IMR-90 (cell line): ENCODE measurements around the gene PPFIA2. TPM values are rescaled to one million over a fixed set of nuclear protein-coding genes. Genes with fewer than 3 reads are reported as not detected.

Source experiments
- ATAC-seq: fragments of 200-7000 bp; cut with Tn5 transposase; 2 replicates; pipeline ENCODE4 v1.9.1; 2020; ENCODE audit warnings: low read depth, mild to moderate bottlenecking, moderate library complexity
- BruUV-seq: library from RNA; stranded (reverse); fragments of 400-500 nt; replicated peaks from 2 replicates; lab custom pipeline; 2021; lab: Mats Ljungman, UMichigan
- CTCF ChIA-PET: fragments of 300-600 bp; formaldehyde crosslinking; extraction: SDS; loops from one replicate; lab custom pipeline; 2021; ENCODE audit warnings: antibody characterized with exemption; lab: Yijun Ruan, JAX
- POLR2A ChIA-PET: fragments of 300-600 bp; sonication (Branson Sonifier 250); formaldehyde crosslinking; loops from one replicate; lab custom pipeline; 2022; ENCODE audit warnings: antibody characterized with exemption; ENCODE audit not compliant: unreplicated experiment; lab: Charles Lee
- DNase-seq: peaks from one replicate; pipeline ENCODE4 v3.0.0; 2013
- H2AFZ ChIP-seq: replicated peaks from 2 replicates; pipeline ENCODE3; 2013; ENCODE audit warnings: low read length, mild to moderate bottlenecking; ENCODE audit not compliant: poor library complexity
- H2AK5ac ChIP-seq: 2 replicates; pipeline ENCODE4 v1.6.1; 2013; ENCODE audit warnings: low read depth, low read length, inconsistent platforms
- H2AK9ac ChIP-seq: replicated peaks from 2 replicates; pipeline ENCODE3; 2013; ENCODE audit warnings: mild to moderate bottlenecking, low read depth, low read length, moderate library complexity; ENCODE audit not compliant: poor library complexity
- H2BK120ac ChIP-seq: 2 replicates; pipeline ENCODE4 v1.6.1; 2013; ENCODE audit warnings: low read depth, low read length, inconsistent platforms
- H2BK15ac ChIP-seq: 3 replicates; pipeline ENCODE4 v1.6.1; 2013; ENCODE audit warnings: low read depth, low read length, inconsistent platforms
- H2BK20ac ChIP-seq: 2 replicates; pipeline ENCODE4 v1.6.1; 2013; ENCODE audit warnings: low read depth, mild to moderate bottlenecking, inconsistent platforms, low read length, moderate library complexity
- H2BK5ac ChIP-seq: 2 replicates; pipeline ENCODE4 v1.6.1; 2013; ENCODE audit warnings: mild to moderate bottlenecking, low read depth, low read length, inconsistent platforms; ENCODE audit not compliant: poor library complexity, severe bottlenecking
- H3K14ac ChIP-seq: replicated peaks from 2 replicates; pipeline ENCODE4 v1.6.1; 2013; ENCODE audit warnings: low read depth, low read length, inconsistent platforms
- H3K18ac ChIP-seq: 2 replicates; pipeline ENCODE4 v1.6.1; 2013; ENCODE audit warnings: low read depth, low read length, control low read depth
- H3K23ac ChIP-seq: 2 replicates; pipeline ENCODE4 v1.6.1; 2013; ENCODE audit warnings: low read depth, low read length, inconsistent platforms
- H3K27ac ChIP-seq: 2 replicates; pipeline ENCODE4 v1.5.1; 2013; ENCODE audit warnings: mild to moderate bottlenecking, control low read depth, low read length; ENCODE audit not compliant: insufficient read depth
- H3K27me3 ChIP-seq: 2 replicates; pipeline ENCODE4 v1.6.1; 2013; ENCODE audit warnings: low read length; ENCODE audit not compliant: control insufficient read depth, insufficient read depth
- H3K36me3 ChIP-seq: 2 replicates; pipeline ENCODE4 v1.6.1; 2013; ENCODE audit warnings: low read length, mixed read lengths; ENCODE audit not compliant: control insufficient read depth, insufficient read depth
- H3K4ac ChIP-seq: 2 replicates; pipeline ENCODE4 v1.6.1; 2013; ENCODE audit warnings: low read depth, low read length, inconsistent platforms
- H3K4me1 ChIP-seq: 2 replicates; pipeline ENCODE4 v1.6.1; 2013; ENCODE audit warnings: low read length, mixed read lengths; ENCODE audit not compliant: control insufficient read depth, insufficient read depth
- H3K4me2 ChIP-seq: 2 replicates; pipeline ENCODE4 v1.6.1; 2013; ENCODE audit warnings: low read depth, mild to moderate bottlenecking, control low read depth, low read length, moderate library complexity
- H3K4me3 ChIP-seq: 2 replicates; pipeline ENCODE4 v1.5.1; 2013; ENCODE audit warnings: low read depth, mild to moderate bottlenecking, control low read depth, low read length, moderate library complexity; ENCODE audit not compliant: insufficient read depth
- H3K56ac ChIP-seq: 2 replicates; pipeline ENCODE4 v1.6.1; 2013; ENCODE audit warnings: low read length, inconsistent platforms; ENCODE audit not compliant: insufficient read depth; ENCODE audit errors: extremely low read depth
- H3K79me1 ChIP-seq, 2 experiments: 2 replicates each; pipeline ENCODE4 v1.6.1; 2013; ENCODE audit warnings: low read length in 2 of 2, inconsistent platforms in 1 of 2, low read depth in 1 of 2
- H3K9ac ChIP-seq: 2 replicates; pipeline ENCODE4 v1.6.1; 2013; ENCODE audit warnings: low read depth, low read length, control low read depth
- H3K9me1 ChIP-seq: 2 replicates; pipeline ENCODE4 v1.6.1; 2013; ENCODE audit warnings: low read length, inconsistent platforms; ENCODE audit not compliant: insufficient read depth
- H3K9me3 ChIP-seq: 2 replicates; pipeline ENCODE4 v1.6.1; 2013; ENCODE audit warnings: low read length; ENCODE audit not compliant: control insufficient read depth, insufficient read depth
- H4K20me1 ChIP-seq: 2 replicates; pipeline ENCODE4 v1.6.1; 2013; ENCODE audit warnings: low read length, inconsistent platforms; ENCODE audit not compliant: insufficient read depth
- H4K5ac ChIP-seq: 2 replicates; pipeline ENCODE4 v1.6.1; 2013; ENCODE audit warnings: mild to moderate bottlenecking, low read depth, low read length, control low read depth
- H4K8ac ChIP-seq, 2 experiments: 2 replicates each; pipeline ENCODE4 v1.6.1; 2013; ENCODE audit warnings: low read depth in 2 of 2, low read length in 2 of 2, control low read depth in 1 of 2, inconsistent platforms in 1 of 2
- H4K91ac ChIP-seq: 2 replicates; pipeline ENCODE4 v1.6.1; 2013; ENCODE audit warnings: low read depth, low read length, inconsistent platforms; ENCODE audit not compliant: insufficient read depth
- BHLHE40 ChIP-seq: fragments of 150-350 bp; IDR thresholded peaks from 2 replicates; pipeline ENCODE4 v1.6.1; 2016; ENCODE audit warnings: mild to moderate bottlenecking, low read depth, low read length
- CEBPB ChIP-seq: IDR thresholded peaks from 2 replicates; pipeline ENCODE4 v1.6.1; 2012; ENCODE audit warnings: low read depth, low read length, improper control_type of control experiment
- CHD1 ChIP-seq: IDR thresholded peaks from 2 replicates; pipeline ENCODE4 v1.6.1; 2012; ENCODE audit warnings: low read depth, low read length, improper control_type of control experiment
- CTCF ChIP-seq: conservative IDR thresholded peaks from 2 replicates; pipeline ENCODE4 v1.5.1; 2012; ENCODE audit warnings: mild to moderate bottlenecking, low read depth, low read length, improper control_type of control experiment
- ELK1 ChIP-seq: fragments of 150-350 bp; IDR thresholded peaks from 2 replicates; pipeline ENCODE4 v1.6.1; 2016; ENCODE audit warnings: low read depth, mild to moderate bottlenecking, low read length, moderate library complexity, borderline replicate concordance
- FOS ChIP-seq: fragments of 150-350 bp; IDR thresholded peaks from 2 replicates; pipeline ENCODE4 v1.6.1; 2016; ENCODE audit warnings: low read depth, low read length
- MAFK ChIP-seq: IDR thresholded peaks from 2 replicates; pipeline ENCODE4 v1.6.1; 2012; ENCODE audit warnings: low read depth, low read length, improper control_type of control experiment
- MAZ ChIP-seq: IDR thresholded peaks from 2 replicates; pipeline ENCODE4 v1.6.1; 2012; ENCODE audit warnings: low read depth, mild to moderate bottlenecking, low read length, improper control_type of control experiment, moderate library complexity, borderline replicate concordance
- MXI1 ChIP-seq: IDR thresholded peaks from 2 replicates; pipeline ENCODE4 v1.6.1; 2012; ENCODE audit warnings: low read depth, mild to moderate bottlenecking, low read length, moderate library complexity, borderline replicate concordance
- NFE2L2 ChIP-seq: fragments of 150-350 bp; IDR thresholded peaks from 2 replicates; pipeline ENCODE4 v1.6.1; 2016; ENCODE audit warnings: low read depth, mild to moderate bottlenecking, low read length
- POLR2A ChIP-seq: IDR thresholded peaks from 2 replicates; pipeline ENCODE4 v1.6.1; 2012; ENCODE audit warnings: mild to moderate bottlenecking, low read depth, low read length
- RAD21 ChIP-seq: IDR thresholded peaks from 2 replicates; pipeline ENCODE4 v1.6.1; 2012; ENCODE audit warnings: low read length, improper control_type of control experiment
- RCOR1 ChIP-seq: IDR thresholded peaks from 2 replicates; pipeline ENCODE4 v1.6.1; 2012; ENCODE audit warnings: mild to moderate bottlenecking, low read length, improper control_type of control experiment; ENCODE audit not compliant: insufficient replicate concordance
- RFX5 ChIP-seq: IDR thresholded peaks from 2 replicates; pipeline ENCODE4 v1.8.0; 2012; ENCODE audit warnings: low read depth, mild to moderate bottlenecking, low read length, moderate library complexity
- SMC3 ChIP-seq: fragments of 150-350 bp; IDR thresholded peaks from 2 replicates; pipeline ENCODE4 v1.6.1; 2016; ENCODE audit warnings: low read depth, mild to moderate bottlenecking, antibody characterized with exemption, low read length, moderate library complexity
- USF2 ChIP-seq: fragments of 150-350 bp; IDR thresholded peaks from 2 replicates; pipeline ENCODE4 v1.6.1; 2017; ENCODE audit warnings: mild to moderate bottlenecking, antibody characterized with exemption, low read length, low read depth
- dilution Hi-C: fragments of 300-500 bp; cut with HindIII; formaldehyde crosslinking; loops from one replicate; pipeline ENCODE4 v1.14.3; 2018; ENCODE audit warnings: low sequenced_read_pairs; ENCODE audit not compliant: unreplicated experiment
- in situ Hi-C: fragments of 300-500 bp; cut with MboI; formaldehyde crosslinking; loops from 3 replicates; pipeline ENCODE4 v1.14.3; 2019; ENCODE audit warnings: low sequenced_read_pairs, inconsistent platforms, mixed read lengths
- intact Hi-C: fragments of 100-400 bp; cut with micrococcal nuclease; formaldehyde crosslinking; loops from 2 replicates; pipeline ENCODE4 v1.10.0; 2022
- polyA plus RNA-seq, 3 experiments: library from polyadenylated mRNA; depleted of rRNA; stranded (reverse); fragments of >200 nt; gene quantifications; 2 replicates each; pipeline ENCODE4 v1.2.3, GENCODE V29; 2012; ENCODE audit warnings: low replicate concordance in 1 of 3
- total RNA-seq: library from RNA; depleted of rRNA; stranded (reverse); fragments of >200 nt; gene quantifications from 2 replicates; pipeline ENCODE4 v1.2.3, GENCODE V29; 2012

Gene PPFIA2
- total and polyA plus RNA-seq, 2 of the 4 experiments (the other 2 are of a cell fraction): 0.29 to 1.3 TPM

GRCh38 chr12:81727391-81727790 lies 31.8 kb downstream of the PPFIA2 start:
- Histone ChIP-seq H3K9me3 (no peaks in the 10 kb centered on the region), H2AK5ac (no peak overlapping the region), H3K18ac (no peak overlapping the region), H4K8ac (no peak overlapping the region), H3K79me1 (no peaks in the 10 kb centered on the region), H3K4me3 (no peak overlapping the region), H4K5ac (no peak overlapping the region), H3K4ac (no peak overlapping the region), H4K20me1 (no peaks in the 10 kb centered on the region), H2BK5ac (no peak overlapping the region), H3K4me1 (no peaks in the 10 kb centered on the region), H3K27me3 (no peaks in the 10 kb centered on the region), H2BK120ac (no peak overlapping the region), H3K27ac (no peak overlapping the region), H4K91ac (no peak overlapping the region), H2BK15ac (no peak overlapping the region), H3K9me1 (no peaks in the 10 kb centered on the region), H3K36me3 (no peaks in the 10 kb centered on the region), H2BK20ac (no peak overlapping the region), H3K14ac (no peak overlapping the region), H3K56ac (no peak overlapping the region), H2AFZ (no peak overlapping the region), H3K4me2 (no peak overlapping the region), H2AK9ac (no peak overlapping the region), H3K23ac (no peak overlapping the region), H3K9ac (no peak overlapping the region)
- ATAC-seq (no peak), DNase-seq (no peak)
- no TSS peak for BruUV-seq
- ChIA-PET CTCF (no interaction called here), POLR2A (no interaction called here)
- intact Hi-C loops (no loop called here), in situ Hi-C loops (no loop called here), dilution Hi-C loops (no loop called here)
- TF ChIP-seq MAZ (no peak), RCOR1 (no peak), CEBPB (no peak), CHD1 (no peak), ELK1 (no peak), POLR2A (no peak), NFE2L2 (no peak), RFX5 (no peak), MAFK (no peak), BHLHE40 (no peak), SMC3 (no peak), MXI1 (no peak), FOS (no peak), RAD21 (no peak), CTCF (no peak), USF2 (no peak)
